Activated CD4-positive, alpha-beta T cell treated with anti-CD3 and anti-CD28 coated beads for 36 hours (primary cell): ENCODE measurements around the gene NDUFB2. TPM values are rescaled to one million over a fixed set of nuclear protein-coding genes. Genes with fewer than 3 reads are reported as not detected.
"Not testable (repeated sequence)": the region's sequence is repeated elsewhere in the genome, so short reads cannot be mapped to it uniquely, and the experiment has no call there.

Experiments used
- ATAC-seq: fragments of 200-7000 bp; cut with Tn5 transposase; one replicate; pipeline ENCODE4 v1.10.0; 2021; ENCODE audit warnings: mild to moderate bottlenecking, moderate library complexity
- CTCF ChIA-PET: fragments of 350-600 bp; sonication (Branson Sonifier 250); formaldehyde crosslinking; loops from one replicate; lab custom pipeline; 2021; ENCODE audit warnings: antibody characterized with exemption; lab: Charles Lee
- POLR2A ChIA-PET: fragments of 350-600 bp; sonication (Branson Sonifier 250); formaldehyde crosslinking; loops from one replicate; lab custom pipeline; 2021; ENCODE audit warnings: antibody characterized with exemption, inconsistent platforms; lab: Charles Lee
- DNase-seq: peaks from one replicate; pipeline ENCODE4 v3.0.0-alpha.2; 2020
- H3K27ac Mint-ChIP-seq: one replicate; pipeline ENCODE4 v1.8.0; 2021; ENCODE audit warnings: mixed read lengths
- H3K27me3 Mint-ChIP-seq: one replicate; pipeline ENCODE4 v1.8.0; 2021; ENCODE audit warnings: mixed read lengths
- H3K36me3 Mint-ChIP-seq: one replicate; pipeline ENCODE4 v1.8.0; 2021; ENCODE audit warnings: low read depth, mixed read lengths
- H3K4me1 Mint-ChIP-seq: one replicate; pipeline ENCODE4 v1.8.0; 2021; ENCODE audit warnings: mixed read lengths
- H3K4me3 Mint-ChIP-seq: one replicate; pipeline ENCODE4 v1.8.0; 2021; ENCODE audit warnings: mild to moderate bottlenecking, moderate library complexity, mixed read lengths
- H3K9me3 Mint-ChIP-seq: one replicate; pipeline ENCODE4 v1.8.0; 2021; ENCODE audit warnings: low read depth, mixed read lengths
- intact Hi-C, 2 experiments: fragments of 100-400 bp; cut with DNase I in 1 of 2; cut with micrococcal nuclease in 1 of 2; formaldehyde crosslinking; loops; one replicate each; pipeline versions ENCODE4 v1.14.2 to v1.15.1; 2022 to 2024; cut with DNase I, micrococcal nuclease
- total RNA-seq, 2 experiments: library from RNA; stranded (reverse); gene quantifications; one replicate each; pipeline ENCODE4 v1.2.3, GENCODE V29; 2021

Gene NDUFB2
- total RNA-seq, 2 experiments from 2014 or later: 83.8 to 162 TPM

- peaks cover 21% of the 10 kb centered on the region for H3K36me3 Mint-ChIP-seq
- H3K4me1 Mint-ChIP-seq, ATAC-seq, H3K4me3 Mint-ChIP-seq, DNase-seq, H3K27ac Mint-ChIP-seq, H3K9me3 Mint-ChIP-seq, H3K27me3 Mint-ChIP-seq, intact Hi-C loops: not testable (repeated sequence)
- ChIA-PET POLR2A (interaction anchor here (0.5 kb wide), 1 partner anchor 14 kb away, joined by 3 read pairs; no protein-coding TSS in a partner anchor), CTCF (interaction anchor here (0.6 kb wide), 1 partner anchor 226 kb away, joined by 3 read pairs; no protein-coding TSS in a partner anchor)
Measured at GRCh38 chr7:140743255-140743654, 46.7 kb downstream of the NDUFB2 start.

- CTCF ChIA-PET: interaction anchor here (0.6 to 1.0 kb wide), 3 partner anchors 9 to 227 kb away, joined by 3 to 4 read pairs (median 3); no protein-coding TSS in a partner anchor
- POLR2A ChIA-PET: interaction anchor here (0.5 kb wide), 1 partner anchor 15 kb away, joined by 3 read pairs; no protein-coding TSS in a partner anchor
- H3K4me3 Mint-ChIP-seq: no peak overlapping the region
- H3K4me1 Mint-ChIP-seq: no peaks in the 10 kb centered on the region
- peaks cover 17% of the 10 kb centered on the region for H3K36me3 Mint-ChIP-seq
- ATAC-seq: no peak
- intact Hi-C loops: no loop called here
- H3K9me3 Mint-ChIP-seq: no peaks in the 10 kb centered on the region
- H3K27me3 Mint-ChIP-seq: no peaks in the 10 kb centered on the region
- H3K27ac Mint-ChIP-seq: no peak overlapping the region
- DNase-seq: no peak
Measured at GRCh38 chr7:140744005-140744404, 47.5 kb downstream of the NDUFB2 start.

DNA sequence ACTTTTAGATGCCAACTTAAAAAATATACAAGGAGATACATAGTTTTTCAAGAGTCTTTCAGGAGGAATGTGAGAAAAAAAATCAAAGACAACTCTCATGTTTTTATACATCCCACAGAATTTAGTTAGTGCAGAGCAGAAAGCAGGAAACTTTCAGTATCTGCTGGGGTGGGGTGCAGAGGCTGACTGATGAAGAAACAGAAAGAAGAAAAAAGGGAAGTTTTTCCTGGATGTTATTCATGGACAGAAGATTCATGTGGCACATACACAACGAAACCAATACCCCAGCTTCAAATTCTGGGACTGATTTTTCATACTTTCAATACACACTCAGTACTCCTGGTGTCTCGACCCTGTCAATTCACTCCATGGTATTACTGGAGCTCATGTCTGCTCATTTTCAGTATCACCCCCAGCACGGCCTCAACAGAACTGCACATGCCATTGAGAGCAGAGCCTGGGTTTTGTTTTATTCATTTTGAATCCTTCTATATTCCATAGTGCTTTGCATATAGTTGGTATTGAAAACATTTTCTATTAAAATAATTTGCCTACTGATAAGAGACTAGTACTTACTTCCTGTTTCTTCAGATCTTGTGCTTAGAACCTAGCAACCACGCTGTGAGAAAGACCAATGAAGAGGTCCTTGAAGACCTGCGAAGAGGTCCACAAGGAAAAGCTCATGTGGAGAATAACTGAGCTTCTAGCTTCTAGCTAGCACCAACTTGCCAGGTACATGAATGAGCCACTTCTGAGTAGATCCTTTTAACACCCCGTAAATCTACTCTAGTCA is 49.0 kb downstream of the NDUFB2 start:
- intact Hi-C loops: no loop called here
- H3K9me3 Mint-ChIP-seq: no peaks in the 10 kb centered on the region
- no peak overlapping the region for H3K27ac Mint-ChIP-seq
- H3K36me3 Mint-ChIP-seq: peaks cover 15% of the 10 kb centered on the region
- no peak overlapping the region for H3K4me3 Mint-ChIP-seq
- no peaks in the 10 kb centered on the region for H3K4me1 Mint-ChIP-seq
- no peak for DNase-seq
- no peaks in the 10 kb centered on the region for H3K27me3 Mint-ChIP-seq
- POLR2A ChIA-PET: interaction anchor here (0.5 kb wide), 1 partner anchor 21 kb away, joined by 5 read pairs; no protein-coding TSS in a partner anchor
- CTCF ChIA-PET: no interaction called here
- no peak for ATAC-seq

DNA sequence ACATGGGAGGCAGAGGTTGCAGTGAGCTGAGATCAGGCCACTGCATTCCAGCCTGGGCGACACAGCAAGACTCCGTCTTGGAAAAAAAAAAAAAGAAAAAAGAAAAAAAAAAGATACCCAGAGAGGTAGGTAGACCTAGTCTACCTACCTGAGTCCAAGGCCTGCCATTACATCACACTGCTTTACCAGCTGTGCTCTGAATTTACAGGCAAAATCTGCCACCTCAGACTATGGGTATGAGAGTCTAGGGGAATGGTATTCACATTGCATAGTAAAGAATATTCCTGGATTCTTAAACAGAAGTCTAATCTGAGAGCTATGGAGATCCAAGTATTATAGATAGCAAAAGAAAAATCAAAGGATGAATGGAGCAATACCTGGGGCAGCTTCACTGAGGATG is 50.2 kb downstream of the NDUFB2 start:
- ChIA-PET CTCF (interaction anchor here (0.6 kb wide), 1 partner anchor 428 kb away, joined by 3 read pairs; no protein-coding TSS in a partner anchor), POLR2A (interaction anchor here (0.6 kb wide), 1 partner anchor 56 kb away, joined by 3 read pairs; no protein-coding TSS in a partner anchor)
- no peaks in the 10 kb centered on the region for H3K4me1 Mint-ChIP-seq
- intact Hi-C loops: no loop called here
- peaks cover 15% of the 10 kb centered on the region for H3K36me3 Mint-ChIP-seq
- ATAC-seq (no peak), DNase-seq (no peak)
- no peak overlapping the region for H3K27ac Mint-ChIP-seq
- no peaks in the 10 kb centered on the region for H3K27me3 Mint-ChIP-seq
- H3K9me3 Mint-ChIP-seq: no peaks in the 10 kb centered on the region
- no peak overlapping the region for H3K4me3 Mint-ChIP-seq

GRCh38 chr7:140752533-140752932 is 56.0 kb downstream of the NDUFB2 start:
- H3K9me3 Mint-ChIP-seq: no peaks in the 10 kb centered on the region
- H3K4me3 Mint-ChIP-seq: no peak overlapping the region
- CTCF ChIA-PET: interaction anchor here (0.5 to 1.3 kb wide), 3 partner anchors 8 to 596 kb away, joined by 3 to 4 read pairs (median 3); no protein-coding TSS in a partner anchor
- POLR2A ChIA-PET: no interaction called here
- ATAC-seq (no peak), DNase-seq (no peak)
- peaks cover 7% of the 10 kb centered on the region for H3K36me3 Mint-ChIP-seq
- H3K4me1 Mint-ChIP-seq: no peaks in the 10 kb centered on the region
- H3K27ac Mint-ChIP-seq: no peak overlapping the region
- intact Hi-C loops: no loop called here
- H3K27me3 Mint-ChIP-seq: no peaks in the 10 kb centered on the region

GRCh38 chr7:140754506-140754905 is 58.0 kb downstream of the NDUFB2 start:
- POLR2A ChIA-PET: no interaction called here
- peaks cover 10% of the 10 kb centered on the region for H3K36me3 Mint-ChIP-seq
- CTCF ChIA-PET: interaction anchor here (0.5 kb wide), 1 partner anchor 23 kb away, joined by 3 read pairs; no protein-coding TSS in a partner anchor
- H3K4me1 Mint-ChIP-seq: no peaks in the 10 kb centered on the region
- intact Hi-C loops: no loop called here
- no peak overlapping the region for H3K27ac Mint-ChIP-seq
- H3K9me3 Mint-ChIP-seq: no peaks in the 10 kb centered on the region
- DNase-seq: no peak
- no peak for ATAC-seq
- H3K27me3 Mint-ChIP-seq: no peaks in the 10 kb centered on the region
- H3K4me3 Mint-ChIP-seq: no peak overlapping the region

Other genes starting within 250 kb of the NDUFB2 start
- gene MKRN1, start 217.2 kb upstream of the NDUFB2 start, total RNA-seq: 10 to 100 TPM; 73.6 to 77.9 TPM
- not detected for gene DENND2A, start 55.9 kb upstream of the NDUFB2 start, total RNA-seq
- gene ADCK2, start 23.8 kb upstream of the NDUFB2 start, total RNA-seq: 10 to 100 TPM; 16.5 to 25.7 TPM
- 10 to 100 TPM; 30.8 to 47.2 TPM for gene BRAF, start 228.2 kb downstream of the NDUFB2 start, total RNA-seq